Measurements from ENCODE around the gene BCAS3.
"Not testable (repeated sequence)": the region's sequence is repeated elsewhere in the genome, so short reads cannot be mapped to it uniquely, and the experiment has no call there.

- TF ChIP-seq CTCF (conservative IDR thresholded peaks at IDR 0.05; ENCODE audit: low read length); EZH2phosphoT487 (IDR thresholded peaks at IDR 0.05; ENCODE audit: borderline replicate concordance, low read depth, low read length): not testable (repeated sequence)
Measured at GRCh38 chr17:60935991-60936390, 258.3 kb downstream of the BCAS3 start.
